DND-41 (cell line): ENCODE measurements around the gene B4GAT1.

Source experiments
- EZH2 ChIP-seq: IDR thresholded peaks from 3 replicates; pipeline ENCODE4 v1.6.1; 2012; ENCODE audit warnings: borderline replicate concordance, low read depth, mild to moderate bottlenecking, moderate library complexity, low read length, inconsistent platforms; ENCODE audit not compliant: severe bottlenecking
- TF ChIP-seq, protein P1 (sequence below): IDR thresholded peaks from 2 replicates; pipeline ENCODE4 v1.5.1; 2012; ENCODE audit warnings: borderline replicate concordance, low read length, moderate library complexity, mild to moderate bottlenecking; ENCODE audit not compliant: poor library complexity, severe bottlenecking; ENCODE audit errors: extremely low read depth

DNA sequence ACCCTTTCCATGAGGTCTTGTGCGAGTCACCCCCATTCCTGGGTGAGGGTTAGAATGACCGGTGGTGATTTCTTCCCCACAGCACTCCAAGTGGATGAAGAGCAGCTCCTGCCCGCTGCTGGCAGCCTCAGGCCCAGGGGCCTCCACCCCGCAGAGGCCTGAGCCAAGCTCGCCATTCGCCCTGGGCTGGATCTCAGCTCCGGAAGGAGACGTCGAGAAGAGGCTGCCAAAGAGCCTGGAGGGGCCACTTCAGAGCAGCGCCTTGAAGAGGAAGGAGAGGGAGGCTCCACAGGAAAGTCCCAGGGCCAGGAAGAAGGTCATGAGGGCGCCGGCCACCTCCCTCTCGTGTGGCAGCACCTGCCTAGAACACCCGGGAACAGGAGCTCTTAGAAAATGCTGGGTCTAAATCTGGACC, 15.8 kb upstream of the B4GAT1 start:
- TF ChIP-seq, protein P1, sequence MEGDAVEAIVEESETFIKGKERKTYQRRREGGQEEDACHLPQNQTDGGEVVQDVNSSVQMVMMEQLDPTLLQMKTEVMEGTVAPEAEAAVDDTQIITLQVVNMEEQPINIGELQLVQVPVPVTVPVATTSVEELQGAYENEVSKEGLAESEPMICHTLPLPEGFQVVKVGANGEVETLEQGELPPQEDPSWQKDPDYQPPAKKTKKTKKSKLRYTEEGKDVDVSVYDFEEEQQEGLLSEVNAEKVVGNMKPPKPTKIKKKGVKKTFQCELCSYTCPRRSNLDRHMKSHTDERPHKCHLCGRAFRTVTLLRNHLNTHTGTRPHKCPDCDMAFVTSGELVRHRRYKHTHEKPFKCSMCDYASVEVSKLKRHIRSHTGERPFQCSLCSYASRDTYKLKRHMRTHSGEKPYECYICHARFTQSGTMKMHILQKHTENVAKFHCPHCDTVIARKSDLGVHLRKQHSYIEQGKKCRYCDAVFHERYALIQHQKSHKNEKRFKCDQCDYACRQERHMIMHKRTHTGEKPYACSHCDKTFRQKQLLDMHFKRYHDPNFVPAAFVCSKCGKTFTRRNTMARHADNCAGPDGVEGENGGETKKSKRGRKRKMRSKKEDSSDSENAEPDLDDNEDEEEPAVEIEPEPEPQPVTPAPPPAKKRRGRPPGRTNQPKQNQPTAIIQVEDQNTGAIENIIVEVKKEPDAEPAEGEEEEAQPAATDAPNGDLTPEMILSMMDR, result no peak
- TF ChIP-seq EZH2, result no peak
